Tibial artery (tissue), 4 donors: ENCODE results near the gene ABHD12B.

Source experiments
- DNase-seq, 2 donors: peaks; one replicate each; pipeline ENCODE4 v3.0.0-alpha.2; 2019
- H3K27ac ChIP-seq, 2 donors: fragments of 200-600 bp; sonication (generic) in 1 of 2; 1 replicate in 1 of 2; 2 replicates in 1 of 2; pipeline ENCODE4 v1.5.1; 2018 to 2019; ENCODE audit warnings: mild to moderate bottlenecking in 1 of 2
- H3K27me3 ChIP-seq, 2 donors: fragments of 200-600 bp; sonication (generic) in 1 of 2; one replicate each; pipeline versions ENCODE4 v1.5.1 to v1.6.0; 2016 to 2019
- H3K36me3 ChIP-seq, 3 donors: fragments of 200-600 bp; sonication (generic) in 2 of 3; one replicate each; pipeline ENCODE4 v1.5.1; 2016 to 2019; ENCODE audit warnings: mild to moderate bottlenecking in 2 of 3
- H3K4me1 ChIP-seq, 4 donors: fragments of 200-600 bp; sonication (generic) in 2 of 4; 1 replicate in 3 of 4; 2 replicates in 1 of 4; pipeline ENCODE4 v1.5.1; 2016 to 2019
- H3K4me3 ChIP-seq, 2 donors: fragments of 200-600 bp; sonication (generic) in 1 of 2; 1 replicate in 1 of 2; 2 replicates in 1 of 2; pipeline ENCODE4 v1.5.1; 2018 to 2019; ENCODE audit warnings: mild to moderate bottlenecking in 2 of 2
- H3K9me3 ChIP-seq, 3 donors: fragments of 200-600 bp; sonication (generic) in 1 of 3; one replicate each; pipeline ENCODE4 v1.5.1; 2016 to 2019
- intact Hi-C: fragments of 100-400 bp; cut with DNase I; formaldehyde crosslinking; loops from one replicate; pipeline ENCODE4 v1.15.0; 2023; ENCODE audit warnings: low total_unique reads
- TF ChIP-seq, protein P1 (sequence below), 2 experiments: fragments of 200-600 bp in 1 of 2; fragments of 450-650 bp in 1 of 2; IDR thresholded peaks; one replicate each; pipeline ENCODE4 v1.5.1; 2017 to 2019; ENCODE audit warnings: antibody characterized with exemption in 2 of 2, mild to moderate bottlenecking in 1 of 2, moderate library complexity in 1 of 2

Gene ABHD12B

GRCh38 chr14:50871228-50871627 is 625 bp upstream of the ABHD12B start:
- Histone ChIP-seq H3K4me3 (no peak overlapping the region), H3K4me1 (peaks cover 0 to 7% (median 5%) of the 10 kb centered on the region in 4 donors), H3K27ac (no peak overlapping the region), H3K36me3 (no peaks in the 10 kb centered on the region), H3K27me3 (peaks cover 0 to 38% of the 10 kb centered on the region in 2 donors), H3K9me3 (no peaks in the 10 kb centered on the region)
- DNase-seq, result no peak
- TF ChIP-seq, protein P1, sequence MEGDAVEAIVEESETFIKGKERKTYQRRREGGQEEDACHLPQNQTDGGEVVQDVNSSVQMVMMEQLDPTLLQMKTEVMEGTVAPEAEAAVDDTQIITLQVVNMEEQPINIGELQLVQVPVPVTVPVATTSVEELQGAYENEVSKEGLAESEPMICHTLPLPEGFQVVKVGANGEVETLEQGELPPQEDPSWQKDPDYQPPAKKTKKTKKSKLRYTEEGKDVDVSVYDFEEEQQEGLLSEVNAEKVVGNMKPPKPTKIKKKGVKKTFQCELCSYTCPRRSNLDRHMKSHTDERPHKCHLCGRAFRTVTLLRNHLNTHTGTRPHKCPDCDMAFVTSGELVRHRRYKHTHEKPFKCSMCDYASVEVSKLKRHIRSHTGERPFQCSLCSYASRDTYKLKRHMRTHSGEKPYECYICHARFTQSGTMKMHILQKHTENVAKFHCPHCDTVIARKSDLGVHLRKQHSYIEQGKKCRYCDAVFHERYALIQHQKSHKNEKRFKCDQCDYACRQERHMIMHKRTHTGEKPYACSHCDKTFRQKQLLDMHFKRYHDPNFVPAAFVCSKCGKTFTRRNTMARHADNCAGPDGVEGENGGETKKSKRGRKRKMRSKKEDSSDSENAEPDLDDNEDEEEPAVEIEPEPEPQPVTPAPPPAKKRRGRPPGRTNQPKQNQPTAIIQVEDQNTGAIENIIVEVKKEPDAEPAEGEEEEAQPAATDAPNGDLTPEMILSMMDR (IDR thresholded peaks at IDR 0.05), result no peak
- intact Hi-C loops, result no loop called here

GRCh38 chr14:50874757-50875156 is 2.9 kb downstream of the ABHD12B start:
- no peak for DNase-seq
- peaks cover 0 to 35% of the 10 kb centered on the region in 2 donors for H3K27me3 ChIP-seq
- intact Hi-C loops, result no loop called here

DNA sequence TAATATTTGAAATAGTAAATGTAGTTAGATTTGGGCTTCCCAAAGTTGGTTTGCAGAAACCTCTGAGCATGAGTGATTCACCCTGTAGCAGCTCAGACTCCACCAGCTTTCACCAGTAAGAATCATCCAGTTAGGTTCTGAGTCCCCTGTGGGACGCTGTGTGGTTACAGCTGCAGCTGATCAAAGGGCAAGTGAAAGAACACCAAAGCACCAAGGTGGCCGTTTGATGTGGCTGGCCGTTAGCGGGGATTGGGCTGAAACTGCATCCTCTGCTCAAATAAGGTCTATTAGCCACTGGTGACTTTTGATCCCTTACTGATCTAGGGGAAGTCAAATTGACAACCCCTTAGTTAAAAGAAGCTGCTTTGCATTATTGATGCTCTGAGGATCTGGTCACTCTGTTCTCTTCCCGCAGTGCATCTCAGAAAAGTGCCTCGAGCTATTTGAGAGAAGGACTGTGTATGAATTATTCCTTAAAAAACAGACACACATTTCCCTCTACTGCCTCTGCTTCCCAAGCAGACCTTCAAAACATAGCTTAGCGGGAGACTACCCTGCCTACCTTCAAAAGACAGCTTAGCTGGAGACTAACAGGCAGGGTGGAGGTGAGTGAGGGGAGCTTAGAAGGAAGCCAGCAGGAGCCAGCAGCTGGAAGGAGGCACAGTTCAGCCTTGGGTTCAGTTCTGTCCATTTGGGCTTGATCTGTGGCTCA is 3.7 kb downstream of the ABHD12B start:
- Histone ChIP-seq H3K27me3 (peaks cover 0 to 27% of the 10 kb centered on the region in 2 donors), H3K27ac (no peak overlapping the region), H3K4me3 (no peak overlapping the region), H3K36me3 (no peaks in the 10 kb centered on the region), H3K9me3 (no peaks in the 10 kb centered on the region), H3K4me1 (peaks cover 0 to 7% (median 5%) of the 10 kb centered on the region in 4 donors)
- DNase-seq, result no peak
- TF ChIP-seq, protein P1 (IDR thresholded peaks at IDR 0.05), result no peak
- intact Hi-C loops, result no loop called here

More at GRCh38 chr14:50874757-50875156, 2.9 kb downstream of the ABHD12B start:
- H3K36me3 ChIP-seq, result no peaks in the 10 kb centered on the region
- no peak overlapping the region for H3K4me3 ChIP-seq
- no peak overlapping the region for H3K27ac ChIP-seq
- H3K9me3 ChIP-seq, result no peaks in the 10 kb centered on the region
- peaks cover 0 to 7% (median 5%) of the 10 kb centered on the region in 4 donors for H3K4me1 ChIP-seq
- TF ChIP-seq, protein P1 (IDR thresholded peaks at IDR 0.05), result no peak

DNA sequence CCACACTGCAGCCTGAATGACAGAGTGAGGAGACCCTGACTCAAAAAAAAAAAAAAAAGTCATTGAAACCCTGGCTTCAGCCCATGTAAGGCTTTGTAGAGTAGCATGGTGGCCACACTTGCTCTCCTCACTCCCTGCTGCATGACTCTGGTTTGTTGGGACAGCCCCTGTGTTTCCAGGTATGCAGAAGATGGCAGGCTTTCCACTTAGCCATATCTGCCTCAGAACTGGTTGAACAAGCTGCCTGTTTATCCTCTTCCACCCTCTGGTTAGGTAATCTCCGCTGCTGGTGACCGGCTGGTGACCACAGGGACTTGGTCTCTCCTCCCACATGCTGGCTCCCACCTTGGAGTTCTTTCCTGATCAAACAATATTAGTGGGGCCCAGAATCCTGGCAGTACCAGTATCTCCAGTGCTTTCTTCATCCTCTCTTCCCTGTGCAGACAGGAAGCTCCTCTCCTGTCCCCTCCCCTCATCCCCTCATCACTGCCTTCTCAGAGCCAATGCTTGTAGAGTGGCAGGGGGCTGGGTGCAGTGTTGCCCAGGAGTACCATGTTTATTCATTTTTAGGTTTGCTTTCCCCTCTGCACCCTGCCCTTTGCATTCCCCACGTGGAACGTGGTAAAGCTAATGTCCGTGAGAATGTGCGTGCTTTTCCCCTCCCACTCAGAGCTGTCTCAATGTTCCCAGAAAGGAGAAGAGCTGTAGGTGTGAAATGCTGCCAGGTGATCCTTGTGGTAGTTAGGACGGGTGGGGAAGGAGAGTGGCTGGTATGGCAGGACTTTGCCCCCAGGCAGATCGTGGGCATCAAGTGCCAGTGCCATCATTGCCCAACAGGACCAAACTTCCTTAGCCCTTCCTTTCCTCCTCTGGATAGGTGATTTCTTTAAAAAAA is 11.3 kb downstream of the ABHD12B start:
- no peaks in the 10 kb centered on the region for H3K36me3 ChIP-seq
- no peak for DNase-seq
- H3K4me3 ChIP-seq, result no peak overlapping the region
- TF ChIP-seq, protein P1 (IDR thresholded peaks at IDR 0.05), result no peak
- intact Hi-C loops, result no loop called here
- H3K27ac ChIP-seq, result no peak overlapping the region
- no peaks in the 10 kb centered on the region for H3K27me3 ChIP-seq
- no peaks in the 10 kb centered on the region for H3K9me3 ChIP-seq
- no peaks in the 10 kb centered on the region for H3K4me1 ChIP-seq

DNA sequence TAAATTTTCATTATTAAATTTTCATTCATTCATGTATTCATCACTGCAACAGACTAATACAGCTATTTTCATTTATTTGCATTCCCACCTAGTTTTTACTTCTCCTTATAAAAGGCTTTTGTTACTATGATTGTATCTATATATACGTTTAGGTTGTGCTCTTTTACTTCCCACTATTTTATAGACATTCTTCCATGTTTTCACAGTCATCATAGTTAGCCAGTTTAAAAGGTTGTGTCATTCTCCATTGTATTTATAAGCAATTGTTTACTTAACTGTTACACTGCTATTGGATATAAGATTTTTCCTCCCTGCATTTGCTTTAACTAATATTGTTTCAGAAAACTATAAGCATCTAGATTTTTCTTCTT is 12.0 kb downstream of the ABHD12B start:
- H3K4me3 ChIP-seq, result no peak overlapping the region
- TF ChIP-seq, protein P1 (IDR thresholded peaks at IDR 0.05), result no peak
- H3K27me3 ChIP-seq, result no peaks in the 10 kb centered on the region
- no peak overlapping the region for H3K27ac ChIP-seq
- H3K9me3 ChIP-seq, result no peaks in the 10 kb centered on the region
- DNase-seq, result no peak
- H3K36me3 ChIP-seq, result no peaks in the 10 kb centered on the region
- no peaks in the 10 kb centered on the region for H3K4me1 ChIP-seq
- intact Hi-C loops, result no loop called here
